Suppressor macrophage treated with lipopolysaccharide for 4 hours (primary cell): ENCODE data around the gene LRRK1.

Experiments
- DNase-seq: peaks from one replicate; pipeline ENCODE4 v3.0.0-alpha.2; 2020

The LRRK1 gene

GRCh38 chr15:100918690-100919480 is at the start of gene LRRK1:
Gene LRRK1, plus strand, starts transcription at chr15:100919357. Its CDS starts 5,276 bp downstream, at chr15:100924633.
- peak; percentile 76 for DNase-seq

GRCh38 chr15:100873029-100873677 is 46.0 kb upstream of the LRRK1 start:
- peak; percentile 91 for DNase-seq

GRCh38 chr15:100875495-100875894 is 43.7 kb upstream of the LRRK1 start:
- DNase-seq: no peak

- DNase-seq: no peak
Measured at GRCh38 chr15:100875976-100876375, 43.2 kb upstream of the LRRK1 start.

GRCh38 chr15:100877551-100877950 is 41.6 kb upstream of the LRRK1 start:
- no peak for DNase-seq

- no peak for DNase-seq
Measured at GRCh38 chr15:100878130-100878529, 41.0 kb upstream of the LRRK1 start.

GRCh38 chr15:100878648-100879047 is 40.5 kb upstream of the LRRK1 start:
- no peak for DNase-seq

GRCh38 chr15:100879061-100879463 is 40.1 kb upstream of the LRRK1 start:
- peak; percentile 19 for DNase-seq

- DNase-seq: peak; percentile 24
Measured at GRCh38 chr15:100879464-100880138, 39.6 kb upstream of the LRRK1 start, which contains the start of gene ALDH1A3. Gene ALDH1A3, plus strand, starts transcription at chr15:100879831. Its CDS starts 77 bp downstream, at chr15:100879908.

- DNase-seq: no peak
Measured at GRCh38 chr15:100880139-100880896, 38.8 kb upstream of the LRRK1 start.

GRCh38 chr15:100880897-100881242 is 38.3 kb upstream of the LRRK1 start:
- no peak for DNase-seq

GRCh38 chr15:100881573-100882336 is 37.4 kb upstream of the LRRK1 start:
- no peak for DNase-seq

- DNase-seq: no peak
Measured at GRCh38 chr15:100885116-100885515, 34.0 kb upstream of the LRRK1 start.

GRCh38 chr15:100885811-100886210 is 33.3 kb upstream of the LRRK1 start:
- DNase-seq: no peak

GRCh38 chr15:100887211-100887913 is 31.8 kb upstream of the LRRK1 start:
- no peak for DNase-seq

GRCh38 chr15:100889385-100890050 is 29.6 kb upstream of the LRRK1 start:
- no peak for DNase-seq

- no peak for DNase-seq
Measured at GRCh38 chr15:100890051-100890720, 29.0 kb upstream of the LRRK1 start.

GRCh38 chr15:100890850-100891249 is 28.3 kb upstream of the LRRK1 start:
- DNase-seq: no peak

- no peak for DNase-seq
Measured at GRCh38 chr15:100891307-100892012, 27.7 kb upstream of the LRRK1 start.

GRCh38 chr15:100892013-100892355 is 27.2 kb upstream of the LRRK1 start:
- DNase-seq: no peak
